ENCODE data around the gene SEPHS1.
"Not testable (repeated sequence)": the region's sequence is repeated elsewhere in the genome, so short reads cannot be mapped to it uniquely, and the experiment has no call there.

Gene SEPHS1

GRCh38 chr10:13284050-13284449, 64.0 kb downstream of the SEPHS1 start:
- POLR2A ChIA-PET = no interaction called here
- Histone ChIP-seq H3K4me3 (ENCODE audit: low read depth, low read length) (no peak overlapping the region), H3K9me3 (ENCODE audit: control insufficient read depth, insufficient read depth, low read depth, low read length) (no peaks in the 10 kb centered on the region), H3K36me3 (ENCODE audit: control insufficient read depth in 2 of 2, insufficient read depth in 1 of 2, low read length in 2 of 2) (peaks cover 5 to 26% of the 10 kb centered on the region in 2 experiments; a peak in 2 of 3 replicates), H3K4me1 (ENCODE audit: control insufficient read depth, insufficient read depth, low read length) (no peaks in the 10 kb centered on the region), H3K27ac (ENCODE audit: extremely low read depth, low read depth, low read length) (no peak overlapping the region)
- CTCF ChIA-PET = interaction anchor here (0.7 kb wide), 1 partner anchor 320 kb away, joined by 3 read pairs; no protein-coding TSS in a partner anchor
- TF ChIP-seq ZNF433 (tag by site-specific recombination; IDR thresholded peaks at IDR 0.05; ENCODE audit: low read depth) = no peak
- no peak for TF ChIP-seq ZNF155 (tag by site-specific recombination; IDR thresholded peaks at IDR 0.05)
- TF ChIP-seq KLF1 (tag by site-specific recombination; IDR thresholded peaks at IDR 0.05) = no peak
- TF ChIP-seq EGR2 (tag by site-specific recombination; IDR thresholded peaks at IDR 0.05; ENCODE audit: low read depth) = no peak
- no peak for TF ChIP-seq ZNF174 (tag by site-specific recombination; IDR thresholded peaks at IDR 0.05)
- TF ChIP-seq ZNF138 (tag by site-specific recombination; IDR thresholded peaks at IDR 0.05; ENCODE audit: borderline replicate concordance) = no peak
- no peak for TF ChIP-seq ZNF350 (tag by site-specific recombination; IDR thresholded peaks at IDR 0.05)
- no peak for TF ChIP-seq ZXDB (tag by site-specific recombination; IDR thresholded peaks at IDR 0.05)
- no peak for TF ChIP-seq ZNF776 (tag by site-specific recombination; IDR thresholded peaks at IDR 0.05; ENCODE audit: borderline replicate concordance)
- TF ChIP-seq ZBTB8A (tag by site-specific recombination; IDR thresholded peaks at IDR 0.05) = no peak
- no peak for TF ChIP-seq ZNF610 (tag by site-specific recombination; IDR thresholded peaks at IDR 0.05; ENCODE audit: borderline replicate concordance)
- no peak for TF ChIP-seq ZNF202 (tag by site-specific recombination; IDR thresholded peaks at IDR 0.05; ENCODE audit: borderline replicate concordance)

- H3K4me1 ChIP-seq (ENCODE audit: control insufficient read depth, insufficient read depth, low read length); H3K27ac ChIP-seq (ENCODE audit: extremely low read depth, low read depth, low read length); H3K9me3 ChIP-seq (ENCODE audit: control insufficient read depth, insufficient read depth, low read depth, low read length); H3K4me3 ChIP-seq (ENCODE audit: low read depth, low read length); POLR2A ChIA-PET: not testable (repeated sequence)
- H3K36me3 ChIP-seq (ENCODE audit: control insufficient read depth in 2 of 2, insufficient read depth in 1 of 2, low read length in 2 of 2) = peaks cover 5 to 16% of the 10 kb centered on the region in 2 experiments; a peak in 2 of 3 replicates
- CTCF ChIA-PET = interaction anchor here (0.6 kb wide), 1 partner anchor 338 kb away, joined by 5 read pairs; no protein-coding TSS in a partner anchor
These were observed 65.7 kb downstream of the SEPHS1 start for GRCh38 chr10:13282348-13282747.

- CTCF ChIA-PET = interaction anchor here (0.7 kb wide), 1 partner anchor 12 kb away, joined by 5 read pairs; no protein-coding TSS in a partner anchor
- H3K4me1 ChIP-seq (ENCODE audit: control insufficient read depth, insufficient read depth, low read length) = no peaks in the 10 kb centered on the region
- H3K27ac ChIP-seq (ENCODE audit: extremely low read depth, low read depth, low read length) = no peak overlapping the region
- H3K36me3 ChIP-seq (ENCODE audit: control insufficient read depth in 2 of 2, insufficient read depth in 1 of 2, low read length in 2 of 2) = peaks cover 2 to 13% of the 10 kb centered on the region in 2 experiments; a peak in 2 of 3 replicates
- H3K9me3 ChIP-seq (ENCODE audit: control insufficient read depth, insufficient read depth, low read depth, low read length) = no peaks in the 10 kb centered on the region
- no peak overlapping the region for H3K4me3 ChIP-seq (ENCODE audit: low read depth, low read length)
- POLR2A ChIA-PET = no interaction called here
- no peak for TF ChIP-seq ZNF776 (tag by site-specific recombination; IDR thresholded peaks at IDR 0.05; ENCODE audit: borderline replicate concordance)
- no peak for TF ChIP-seq ZNF16 (tag by site-specific recombination; IDR thresholded peaks at IDR 0.05; ENCODE audit: low read depth)
These were observed 71.2 kb downstream of the SEPHS1 start for GRCh38 chr10:13276749-13277365.

GRCh38 chr10:13276146-13276545, 71.9 kb downstream of the SEPHS1 start:
- H3K36me3 ChIP-seq (ENCODE audit: control insufficient read depth in 2 of 2, insufficient read depth in 1 of 2, low read length in 2 of 2); H3K9me3 ChIP-seq (ENCODE audit: control insufficient read depth, insufficient read depth, low read depth, low read length); H3K4me1 ChIP-seq (ENCODE audit: control insufficient read depth, insufficient read depth, low read length); CTCF ChIA-PET; H3K27ac ChIP-seq (ENCODE audit: extremely low read depth, low read depth, low read length); POLR2A ChIA-PET; H3K4me3 ChIP-seq (ENCODE audit: low read depth, low read length): not testable (repeated sequence)

GRCh38 chr10:13272164-13272571, 75.9 kb downstream of the SEPHS1 start:
- no peaks in the 10 kb centered on the region for H3K36me3 ChIP-seq (ENCODE audit: control insufficient read depth in 2 of 2, insufficient read depth in 1 of 2, low read length in 2 of 2)
- CTCF ChIA-PET = interaction anchor here (0.7 to 1.3 kb wide), 4 partner anchors 15 to 105 kb away, joined by 3 to 4 read pairs (median 3); no protein-coding TSS in a partner anchor
- H3K9me3 ChIP-seq (ENCODE audit: control insufficient read depth, insufficient read depth, low read depth, low read length) = no peaks in the 10 kb centered on the region
- POLR2A ChIA-PET = interaction anchor here (0.6 to 2.1 kb wide), 2 partner anchors 27 to 31 kb away, joined by 4 to 5 read pairs; partner anchors contain the start of gene PHYH
- H3K27ac ChIP-seq (ENCODE audit: extremely low read depth, low read depth, low read length) = no peak overlapping the region
- H3K4me3 ChIP-seq (ENCODE audit: low read depth, low read length) = no peak overlapping the region
- H3K4me1 ChIP-seq (ENCODE audit: control insufficient read depth, insufficient read depth, low read length) = no peaks in the 10 kb centered on the region
- TF ChIP-seq ZNF132 (tag by site-specific recombination; IDR thresholded peaks at IDR 0.05; ENCODE audit: borderline replicate concordance) (no peak), ZNF324 (tag by site-specific recombination; IDR thresholded peaks at IDR 0.05) (no peak), ZNF26 (tag by site-specific recombination; IDR thresholded peaks at IDR 0.05) (no peak), ZBTB26 (tag by site-specific recombination; optimal IDR thresholded peaks at IDR 0.05) (no peak), ZBTB1 (tag by site-specific recombination; IDR thresholded peaks at IDR 0.05) (no peak), HOXD13 (CRISPR knock-in tag; IDR thresholded peaks at IDR 0.05; ENCODE audit: borderline replicate concordance) (no peak), ZNF600 (tag by site-specific recombination; IDR thresholded peaks at IDR 0.05) (no peak), ZNF704 (tag by site-specific recombination; IDR thresholded peaks at IDR 0.05) (no peak)

Measured in HEK293 (cell line).